22Rv1 (cell line): ENCODE results near the gene GALNT12.

Experiments used
- ZFX ChIP-seq: fragments of 450-650 bp; IDR thresholded peaks from 2 replicates; pipeline ENCODE4 v1.6.1; 2017; ENCODE audit warnings: antibody characterized with exemption, borderline replicate concordance
- TF ChIP-seq, protein P1 (sequence below): fragments of 450-650 bp; IDR thresholded peaks from 2 replicates; pipeline ENCODE4 v1.5.1; 2017; ENCODE audit warnings: mild to moderate bottlenecking

DNA sequence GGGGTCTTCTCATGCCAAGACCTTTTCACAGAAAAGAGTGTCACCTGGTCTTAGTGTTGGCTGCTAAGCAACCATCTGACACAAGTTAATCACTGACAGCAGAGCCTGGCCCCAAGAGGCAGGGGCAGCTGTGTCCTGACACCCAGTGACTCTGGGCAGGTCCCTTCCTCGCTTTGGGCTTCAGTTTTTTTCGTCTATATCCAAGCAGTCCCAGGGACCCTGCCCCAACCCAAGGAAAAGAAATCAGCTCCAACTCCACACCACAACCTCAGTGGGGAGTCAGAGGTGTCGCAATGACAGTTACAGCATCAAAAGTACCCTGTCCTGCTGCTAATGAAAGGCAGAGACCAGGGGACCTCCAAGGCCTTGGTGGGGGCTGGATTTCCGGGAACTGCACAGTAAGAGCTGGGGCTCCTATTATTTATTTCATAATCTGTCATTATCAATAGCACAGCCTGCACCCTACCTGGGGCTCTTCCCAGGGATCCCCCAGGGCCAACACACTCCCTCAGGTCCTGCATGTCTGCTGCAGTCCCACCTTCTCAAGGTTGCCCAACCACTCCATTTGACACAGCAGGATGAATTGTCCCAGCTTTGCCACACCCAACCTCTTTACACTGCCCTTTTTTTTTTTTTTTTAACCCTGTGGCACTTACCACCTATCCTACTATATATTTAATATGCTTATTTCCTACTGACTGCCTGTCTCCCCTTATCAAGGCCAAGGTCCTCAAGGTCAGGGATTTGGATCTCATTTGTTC is 20.5 kb upstream of the GALNT12 start:
- TF ChIP-seq, protein P1, sequence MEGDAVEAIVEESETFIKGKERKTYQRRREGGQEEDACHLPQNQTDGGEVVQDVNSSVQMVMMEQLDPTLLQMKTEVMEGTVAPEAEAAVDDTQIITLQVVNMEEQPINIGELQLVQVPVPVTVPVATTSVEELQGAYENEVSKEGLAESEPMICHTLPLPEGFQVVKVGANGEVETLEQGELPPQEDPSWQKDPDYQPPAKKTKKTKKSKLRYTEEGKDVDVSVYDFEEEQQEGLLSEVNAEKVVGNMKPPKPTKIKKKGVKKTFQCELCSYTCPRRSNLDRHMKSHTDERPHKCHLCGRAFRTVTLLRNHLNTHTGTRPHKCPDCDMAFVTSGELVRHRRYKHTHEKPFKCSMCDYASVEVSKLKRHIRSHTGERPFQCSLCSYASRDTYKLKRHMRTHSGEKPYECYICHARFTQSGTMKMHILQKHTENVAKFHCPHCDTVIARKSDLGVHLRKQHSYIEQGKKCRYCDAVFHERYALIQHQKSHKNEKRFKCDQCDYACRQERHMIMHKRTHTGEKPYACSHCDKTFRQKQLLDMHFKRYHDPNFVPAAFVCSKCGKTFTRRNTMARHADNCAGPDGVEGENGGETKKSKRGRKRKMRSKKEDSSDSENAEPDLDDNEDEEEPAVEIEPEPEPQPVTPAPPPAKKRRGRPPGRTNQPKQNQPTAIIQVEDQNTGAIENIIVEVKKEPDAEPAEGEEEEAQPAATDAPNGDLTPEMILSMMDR: no peak
- TF ChIP-seq ZFX: no peak
